Astrocyte of the spinal cord (primary cell): Measurements from ENCODE around the gene ZNF830.

Source experiments
- DNase-seq: peaks from one replicate; pipeline ENCODE4 v3.0.0; 2011; ENCODE audit warnings: low read depth, low spot score
- H3K4me3 ChIP-seq: 2 replicates; pipeline ENCODE4 v1.5.1; 2011; ENCODE audit warnings: low read depth, mild to moderate bottlenecking, low read length, moderate library complexity
- in situ Hi-C: cut with HindIII; loops from 2 replicates; pipeline ENCODE4 v1.10.0; 2017; ENCODE audit warnings: low sequenced_read_pairs
- TF ChIP-seq, protein P1 (sequence below): IDR thresholded peaks from 2 replicates; pipeline ENCODE4 v1.5.1; 2012; ENCODE audit warnings: low read depth, mild to moderate bottlenecking, low read length, inconsistent platforms

ZNF830 gene

GRCh38 chr17:34961093-34961911, at the start of gene ZNF830, which contains the start of gene CCT6B:
Gene ZNF830 (plus strand): TSS chr17:34961540. CDS start chr17:34961567, 27 bp downstream.
Gene CCT6B (minus strand): TSS chr17:34961460. CDS start chr17:34961393, 67 bp downstream.
- in situ Hi-C loops, result no loop called here
- TF ChIP-seq, protein P1, sequence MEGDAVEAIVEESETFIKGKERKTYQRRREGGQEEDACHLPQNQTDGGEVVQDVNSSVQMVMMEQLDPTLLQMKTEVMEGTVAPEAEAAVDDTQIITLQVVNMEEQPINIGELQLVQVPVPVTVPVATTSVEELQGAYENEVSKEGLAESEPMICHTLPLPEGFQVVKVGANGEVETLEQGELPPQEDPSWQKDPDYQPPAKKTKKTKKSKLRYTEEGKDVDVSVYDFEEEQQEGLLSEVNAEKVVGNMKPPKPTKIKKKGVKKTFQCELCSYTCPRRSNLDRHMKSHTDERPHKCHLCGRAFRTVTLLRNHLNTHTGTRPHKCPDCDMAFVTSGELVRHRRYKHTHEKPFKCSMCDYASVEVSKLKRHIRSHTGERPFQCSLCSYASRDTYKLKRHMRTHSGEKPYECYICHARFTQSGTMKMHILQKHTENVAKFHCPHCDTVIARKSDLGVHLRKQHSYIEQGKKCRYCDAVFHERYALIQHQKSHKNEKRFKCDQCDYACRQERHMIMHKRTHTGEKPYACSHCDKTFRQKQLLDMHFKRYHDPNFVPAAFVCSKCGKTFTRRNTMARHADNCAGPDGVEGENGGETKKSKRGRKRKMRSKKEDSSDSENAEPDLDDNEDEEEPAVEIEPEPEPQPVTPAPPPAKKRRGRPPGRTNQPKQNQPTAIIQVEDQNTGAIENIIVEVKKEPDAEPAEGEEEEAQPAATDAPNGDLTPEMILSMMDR, result no peak
- peak; percentile 94 for DNase-seq
- peak within 1 kb of the TSS; percentile 93 for H3K4me3 ChIP-seq

- TF ChIP-seq, protein P1, result no peak
- H3K4me3 ChIP-seq, result no peak overlapping the region
- in situ Hi-C loops, result no loop called here
- no peak for DNase-seq
These were observed 48.3 kb upstream of the ZNF830 start for GRCh38 chr17:34913001-34913400.

- no peak for DNase-seq
- TF ChIP-seq, protein P1, result no peak
- H3K4me3 ChIP-seq, result no peak overlapping the region
- in situ Hi-C loops, result no loop called here
These were observed 45.2 kb upstream of the ZNF830 start for GRCh38 chr17:34916120-34916519.

- in situ Hi-C loops, result no loop called here
- DNase-seq, result no peak
- TF ChIP-seq, protein P1, result no peak
- H3K4me3 ChIP-seq, result no peak overlapping the region
These were observed 44.0 kb upstream of the ZNF830 start for GRCh38 chr17:34917381-34917780.

DNA sequence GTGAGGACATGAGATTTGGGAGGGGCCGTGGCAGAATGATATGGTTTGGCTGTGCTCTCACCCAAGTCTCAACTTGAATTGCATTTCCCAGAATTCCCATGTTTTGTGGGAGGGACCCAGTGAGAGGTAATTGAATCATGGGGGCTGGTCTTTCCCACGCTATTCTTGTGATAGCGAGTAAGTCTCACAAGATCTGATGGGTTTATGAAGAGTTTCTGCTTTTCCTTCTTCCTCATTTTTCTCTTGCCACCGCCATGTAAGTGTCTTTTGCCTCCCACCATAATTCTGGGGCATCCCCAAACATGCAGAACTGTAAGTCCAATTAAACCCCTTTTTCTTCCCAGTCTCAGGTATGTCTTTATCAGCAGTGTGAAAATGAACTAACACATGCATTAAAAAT, 40.7 kb upstream of the ZNF830 start:
- DNase-seq, result no peak
- in situ Hi-C loops, result no loop called here
- TF ChIP-seq, protein P1, result no peak
- no peak overlapping the region for H3K4me3 ChIP-seq

DNA sequence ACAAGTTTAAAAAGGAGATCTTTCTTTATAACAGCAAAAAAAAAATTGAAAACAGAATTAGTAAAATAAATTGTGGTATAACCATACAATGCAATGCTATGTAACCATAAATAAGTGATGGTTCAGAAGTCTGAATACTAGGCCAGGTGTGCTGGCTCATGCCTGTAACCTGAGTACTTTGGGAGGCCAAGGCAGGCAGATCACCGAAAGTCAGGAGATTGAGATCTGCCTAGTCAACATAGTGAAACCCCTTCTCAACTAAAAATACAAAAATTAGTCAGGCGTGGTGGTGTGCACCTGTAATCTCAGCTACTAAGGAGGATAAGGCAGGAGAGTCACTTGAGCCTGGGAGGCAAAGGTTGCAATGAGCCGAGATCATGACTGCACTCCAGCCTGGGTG, 34.7 kb upstream of the ZNF830 start:
- DNase-seq, result no peak
- no peak overlapping the region for H3K4me3 ChIP-seq
- TF ChIP-seq, protein P1, result no peak
- in situ Hi-C loops, result no loop called here
